ENCODE data around the gene SNED1.

The SNED1 gene

GRCh38 chr2:241133436-241133820 is 135.0 kb downstream of the SNED1 start:
- DNase-seq, result no peak

GRCh38 chr2:241134711-241135110 is 136.3 kb downstream of the SNED1 start:
- no peak for DNase-seq

DNA sequence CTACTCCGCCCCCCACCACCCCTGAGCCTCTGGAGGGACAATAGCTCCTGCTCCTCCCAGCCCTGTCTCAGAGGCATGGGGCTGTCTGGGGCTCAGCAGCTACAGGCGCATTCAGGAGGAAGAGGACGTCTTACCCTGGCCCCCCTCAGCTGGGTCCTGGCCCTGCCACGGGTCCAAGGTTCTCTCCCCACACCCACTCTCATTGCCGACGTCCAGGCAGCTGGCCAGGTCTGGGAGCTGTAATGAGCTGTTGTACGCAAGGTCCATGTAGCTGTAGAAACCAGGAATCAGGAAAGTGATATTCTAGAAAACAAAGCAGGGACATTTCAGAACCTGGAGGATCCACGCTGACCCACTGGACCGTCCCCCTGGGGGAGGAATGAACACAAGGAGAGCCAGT is 137.3 kb downstream of the SNED1 start:
- DNase-seq, result no peak

GRCh38 chr2:241136191-241136590 is 137.8 kb downstream of the SNED1 start:
- DNase-seq, result no peak

DNA sequence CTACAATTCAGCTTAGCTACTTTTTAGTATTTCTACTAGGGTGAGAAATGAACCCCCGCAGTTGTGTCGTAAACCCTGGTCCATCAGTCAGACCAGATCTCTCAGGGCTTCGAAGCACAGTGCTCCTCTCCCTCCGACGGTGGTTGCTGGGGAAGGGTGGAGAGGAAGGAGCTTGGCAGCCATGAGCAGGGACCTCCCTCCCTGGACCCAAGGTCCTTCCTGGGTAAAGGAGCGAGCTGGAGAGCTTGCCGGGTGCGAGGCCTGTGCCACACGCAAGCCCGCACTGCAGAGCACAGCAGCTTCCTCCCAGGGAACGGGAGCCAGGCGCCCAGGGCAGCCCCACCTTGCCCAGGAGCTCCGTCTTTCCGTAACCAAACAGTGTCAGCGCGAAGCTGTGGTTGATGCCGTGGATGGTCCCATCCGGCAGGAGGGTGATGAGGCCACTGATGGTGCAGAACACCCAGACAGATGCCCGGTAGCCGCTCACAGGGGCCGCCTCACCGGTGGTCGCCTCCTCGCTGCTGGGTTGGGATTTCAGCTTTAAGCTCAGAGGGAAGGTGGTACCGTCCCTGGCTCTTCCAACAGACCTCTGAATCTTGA is 138.3 kb downstream of the SNED1 start:
- no peak for DNase-seq

DNA sequence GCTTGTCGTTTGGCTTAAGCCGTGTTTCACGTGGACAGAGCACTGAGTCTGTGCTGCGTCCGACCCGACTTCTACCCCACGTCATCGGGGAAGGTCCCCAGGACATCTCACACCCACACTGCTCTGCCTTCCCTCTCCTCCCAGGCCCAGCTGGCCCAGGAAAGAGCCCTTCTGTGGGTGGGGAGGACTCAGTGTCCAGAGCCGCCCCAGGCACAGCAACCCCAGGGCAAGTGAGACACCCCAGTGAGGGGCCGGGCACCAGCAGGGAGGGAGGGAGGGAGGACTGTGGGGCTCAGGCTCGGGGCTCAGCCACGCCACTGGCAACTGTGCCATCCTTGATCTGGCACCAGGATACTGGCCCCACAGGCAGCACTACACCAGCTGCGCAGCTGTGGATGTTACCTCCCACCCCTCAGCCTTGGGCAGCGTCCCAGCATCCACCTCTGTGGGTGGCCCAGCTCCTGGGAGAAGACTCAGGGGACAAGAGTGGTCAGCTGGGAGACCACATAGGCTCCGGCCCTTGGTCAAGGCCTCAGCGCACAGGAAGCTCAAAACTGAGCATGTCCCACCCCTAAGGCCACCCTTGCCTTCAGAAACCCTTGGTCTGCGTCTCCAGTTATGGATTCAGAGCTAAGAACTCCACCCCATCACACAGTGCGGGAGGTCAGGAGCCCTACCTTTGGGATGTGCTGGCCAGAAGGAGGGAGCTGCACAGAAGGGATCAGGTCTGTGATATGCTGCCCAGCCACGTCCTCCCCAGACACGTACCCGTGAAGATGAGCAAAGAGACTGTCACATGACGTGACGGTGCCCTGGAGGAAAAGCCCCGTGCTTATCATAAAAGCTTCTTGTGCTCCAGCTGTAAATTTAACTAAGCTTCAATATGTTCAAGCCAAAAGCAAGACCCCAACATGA is 139.1 kb downstream of the SNED1 start:
- no peak for DNase-seq

DNA sequence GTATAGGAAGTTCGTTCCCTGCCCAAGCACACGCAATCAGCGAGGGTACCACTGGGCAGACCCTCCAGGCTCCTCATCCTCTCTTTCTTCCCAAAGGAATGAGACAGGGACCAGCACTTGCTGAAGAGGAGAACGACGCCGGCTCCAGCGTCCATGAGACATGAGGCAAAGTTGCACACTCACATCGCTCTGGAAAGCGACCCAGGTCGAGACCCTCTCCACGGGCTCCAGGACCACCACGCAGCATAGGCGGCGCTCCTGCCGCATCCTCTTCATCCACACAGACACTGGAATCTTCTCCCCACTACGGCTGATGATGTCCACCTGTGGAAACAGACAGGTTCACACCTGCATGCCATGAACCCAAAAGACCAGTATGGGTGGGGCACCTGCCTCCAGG is 140.1 kb downstream of the SNED1 start:
- no peak for DNase-seq

DNA sequence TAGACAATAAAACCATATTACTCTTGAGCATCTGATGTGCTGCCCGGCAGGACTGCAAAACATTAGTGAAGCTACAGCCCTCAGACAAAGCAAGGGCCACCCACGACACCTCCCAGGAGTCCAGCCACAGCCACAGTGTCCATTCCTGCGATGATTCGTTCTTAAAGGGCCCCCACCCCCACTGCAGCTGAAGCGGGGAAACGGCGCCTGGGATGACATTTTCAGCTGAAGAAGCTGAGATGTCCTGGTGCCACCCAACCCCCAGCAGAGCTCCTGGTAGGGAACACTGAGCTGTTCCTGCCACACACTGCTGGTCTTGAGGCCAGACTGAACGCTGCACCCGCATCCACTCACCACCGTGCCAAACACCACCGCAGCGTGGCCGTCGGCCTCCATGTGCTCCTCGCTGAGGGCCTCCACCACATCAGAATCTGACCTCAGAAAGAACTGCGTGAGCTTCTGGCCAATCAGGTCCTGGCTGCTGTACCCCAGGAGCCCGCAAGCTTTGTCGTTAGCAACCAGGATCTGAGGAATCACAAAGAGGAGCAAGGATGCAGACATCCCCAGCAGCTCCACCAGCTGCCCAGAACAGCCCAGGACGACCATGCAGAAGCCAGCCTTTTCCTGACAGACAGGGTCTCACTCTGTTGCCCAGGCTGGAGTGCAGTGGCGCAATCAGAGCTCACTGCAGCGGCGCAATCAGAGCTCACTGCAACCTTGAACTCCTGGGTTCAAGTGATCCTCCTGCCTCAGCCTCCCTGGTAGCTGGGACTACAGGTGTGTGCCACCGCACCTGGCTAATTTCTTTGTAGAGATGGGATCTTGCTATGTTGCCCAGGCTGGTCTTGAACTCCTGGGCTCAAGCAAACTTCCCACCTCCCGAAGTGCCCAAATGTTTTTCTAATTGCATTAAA is 141.4 kb downstream of the SNED1 start:
- no peak for DNase-seq

DNA sequence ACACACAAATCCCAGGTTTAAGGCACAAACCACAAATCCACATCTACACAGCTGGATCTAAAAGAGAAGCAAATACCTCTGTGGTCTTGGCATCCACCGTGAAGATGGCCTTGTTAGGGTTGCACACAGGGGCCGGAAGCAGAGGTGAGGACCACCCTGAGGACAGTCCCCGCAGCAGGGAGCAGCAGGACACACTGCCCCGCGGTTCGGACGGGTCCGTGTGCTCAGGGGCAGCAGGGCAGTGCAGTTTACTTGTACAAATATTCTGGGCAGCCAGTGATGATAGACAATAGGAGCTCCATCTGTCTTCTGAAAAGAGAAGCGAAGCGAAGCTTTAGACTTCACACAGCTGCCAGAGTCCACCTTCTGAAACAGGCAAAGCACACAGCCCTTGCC is 142.0 kb downstream of the SNED1 start:
- no peak for DNase-seq

DNA sequence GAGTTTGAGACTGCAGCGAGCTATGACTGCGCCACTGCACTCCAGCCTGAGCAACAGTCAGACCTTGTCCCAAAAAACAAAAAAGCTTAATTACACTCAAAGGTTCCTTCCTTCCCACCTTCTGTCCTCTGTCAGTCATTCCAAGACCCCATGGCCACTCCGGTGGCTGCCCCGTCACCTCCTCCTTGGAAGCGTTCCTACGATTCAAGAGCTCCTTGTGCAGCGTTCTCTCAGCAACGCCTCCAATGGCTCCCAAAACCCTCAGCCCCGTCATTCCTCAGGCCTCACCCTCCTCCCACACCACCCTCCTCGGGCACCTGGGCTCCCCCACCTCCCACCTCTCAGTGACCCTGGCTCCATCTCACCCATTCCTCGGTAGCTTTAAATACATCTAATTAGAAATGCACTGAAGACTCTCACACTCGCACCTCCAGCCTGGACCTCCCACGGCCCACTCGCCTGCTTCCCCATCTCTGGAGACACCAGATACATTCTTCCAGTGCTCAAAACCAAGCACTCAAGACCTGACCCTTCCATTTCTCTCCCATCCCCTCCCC is 142.9 kb downstream of the SNED1 start:
- no peak for DNase-seq

DNA sequence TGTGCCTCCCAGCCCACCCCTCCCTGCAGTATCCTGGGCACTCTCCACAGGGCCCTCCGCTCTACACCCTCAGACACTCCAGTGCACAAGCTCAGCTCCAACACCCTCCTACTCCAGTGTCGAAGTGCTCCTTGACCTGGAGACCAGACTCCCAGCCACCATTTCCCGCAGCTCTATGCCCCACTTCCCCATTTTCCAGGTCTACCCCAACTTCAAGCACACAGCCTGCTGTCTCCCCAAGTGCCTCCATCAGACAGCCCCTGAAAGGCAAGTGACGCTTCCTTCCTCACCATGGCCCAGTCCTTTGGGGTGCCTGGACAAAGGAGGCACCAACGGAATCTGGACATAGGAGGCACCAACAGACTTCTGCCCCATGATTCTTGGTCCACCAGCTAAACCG is 143.6 kb downstream of the SNED1 start:
- no peak for DNase-seq

DNA sequence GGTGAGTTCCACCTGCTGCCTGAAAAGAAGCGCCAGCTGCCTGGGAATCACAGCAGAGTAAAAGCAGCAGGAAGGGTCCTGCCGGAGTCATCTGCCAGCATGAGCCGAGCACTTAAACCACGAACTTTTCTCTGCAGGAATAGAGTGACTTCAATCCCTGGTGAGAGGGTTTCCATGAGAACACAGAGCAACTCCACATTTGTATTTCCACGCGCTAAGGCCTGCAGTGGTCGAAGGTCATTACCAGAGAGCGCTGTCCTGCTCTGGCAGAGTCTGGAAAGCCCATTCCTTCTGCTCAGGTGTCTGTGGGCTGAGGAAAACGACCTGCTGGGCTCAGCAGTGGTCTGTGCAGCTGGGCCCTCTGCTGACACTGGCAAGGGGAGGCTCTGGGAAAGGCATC is 144.2 kb downstream of the SNED1 start:
- no peak for DNase-seq

All from COR-L47 (cell line).